C4-2B (cell line): ENCODE data around the gene DENND4A.

Source experiments
- H3K27ac ChIP-seq: fragments of 450-650 bp; 2 replicates; pipeline ENCODE4 v1.5.1; 2017
- CTCF ChIP-seq: fragments of 450-650 bp; conservative IDR thresholded peaks from 2 replicates; pipeline ENCODE4 v1.5.1; 2017; ENCODE audit warnings: mild to moderate bottlenecking
- ZFX ChIP-seq: fragments of 450-650 bp; IDR thresholded peaks from 2 replicates; pipeline ENCODE4 v1.6.1; 2017

DENND4A gene

GRCh38 chr15:65688462-65688861 lies 103.6 kb downstream of the DENND4A start:
- TF ChIP-seq CTCF (no peak), ZFX (no peak)
- no peak overlapping the region for H3K27ac ChIP-seq

GRCh38 chr15:65682404-65682911 lies 109.6 kb downstream of the DENND4A start:
- no peak for TF ChIP-seq ZFX
- TF ChIP-seq CTCF = no peak
- H3K27ac ChIP-seq = no peak overlapping the region

GRCh38 chr15:65680544-65680943 lies 111.5 kb downstream of the DENND4A start:
- H3K27ac ChIP-seq = no peak overlapping the region
- no peak for TF ChIP-seq CTCF
- no peak for TF ChIP-seq ZFX

- no peak for TF ChIP-seq ZFX
- no peak for TF ChIP-seq CTCF
- no peak overlapping the region for H3K27ac ChIP-seq
Measured at GRCh38 chr15:65676123-65676522, 116.0 kb downstream of the DENND4A start.

- TF ChIP-seq ZFX = no peak
- TF ChIP-seq CTCF = no peak
- no peak overlapping the region for H3K27ac ChIP-seq
Measured at GRCh38 chr15:65675551-65675950, 116.5 kb downstream of the DENND4A start.

- TF ChIP-seq ZFX (no peak), CTCF (no peak)
- no peak overlapping the region for H3K27ac ChIP-seq
Measured at GRCh38 chr15:65666257-65666656, 125.8 kb downstream of the DENND4A start.

- no peak overlapping the region for H3K27ac ChIP-seq
- TF ChIP-seq ZFX (no peak), CTCF (no peak)
Measured at GRCh38 chr15:65663521-65663920, 128.6 kb downstream of the DENND4A start.
